ENCODE data around the gene ITPK1.

The ITPK1 gene

GRCh38 chr14:92906823-92907222 is 208.9 kb downstream of the ITPK1 start:
- no peak for DNase-seq

DNA sequence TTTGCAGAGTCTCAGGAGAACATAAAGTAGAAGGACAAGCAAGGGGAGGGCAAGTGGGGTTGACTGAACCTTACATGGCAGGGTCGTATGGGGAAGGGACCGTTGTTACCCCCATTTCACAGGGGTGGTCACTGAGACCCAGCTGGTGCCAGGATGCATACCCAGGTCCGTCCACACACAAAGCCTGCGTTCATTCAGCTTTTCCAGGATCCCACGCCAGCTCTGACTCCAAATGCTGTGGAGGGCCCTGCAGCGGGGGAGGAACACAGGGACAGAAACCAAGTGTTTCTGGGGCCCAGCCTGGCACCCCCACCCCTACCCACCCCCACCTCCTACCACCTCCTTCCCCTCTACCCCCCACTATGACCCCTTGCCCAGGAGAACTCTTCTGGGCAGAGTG is 209.3 kb downstream of the ITPK1 start:
- no peak for DNase-seq

DNA sequence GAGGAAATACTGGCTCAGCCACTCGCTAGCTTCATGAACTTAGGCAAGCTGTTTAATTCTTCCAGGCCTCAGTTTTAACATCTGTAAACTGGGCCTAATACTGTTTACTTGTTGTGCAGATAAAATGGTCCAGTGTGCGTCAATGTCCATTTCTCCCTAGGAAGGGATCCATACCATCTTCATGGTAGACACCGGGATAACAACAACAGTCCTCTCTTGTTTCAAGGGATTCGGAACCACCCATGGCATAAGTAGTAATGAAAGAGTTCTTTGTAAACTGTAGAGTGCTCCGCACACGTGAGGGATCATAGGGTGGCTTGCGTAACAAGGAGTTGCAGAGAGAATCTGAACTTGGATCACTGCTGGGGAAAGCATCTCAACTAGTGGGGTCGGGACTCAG is 210.1 kb downstream of the ITPK1 start:
- DNase-seq = no peak

DNA sequence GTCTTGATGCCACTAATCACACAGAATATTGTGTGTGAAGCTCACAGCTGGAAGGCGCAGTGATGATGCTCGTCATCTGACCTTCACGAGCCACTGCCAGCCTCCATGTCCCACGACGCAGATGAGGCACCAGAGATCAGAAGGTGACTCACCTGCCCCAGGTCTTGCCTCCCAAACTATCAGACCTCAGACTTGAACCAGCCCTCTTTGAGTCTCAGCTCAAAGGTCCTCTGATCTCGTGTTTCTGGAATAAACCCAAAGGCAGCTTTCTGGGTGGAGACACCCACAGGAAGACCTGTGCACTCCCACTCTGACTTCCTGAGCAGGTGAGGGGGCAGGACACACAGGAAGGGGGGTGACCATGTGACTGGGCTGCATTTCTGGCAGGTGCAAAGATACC is 212.4 kb downstream of the ITPK1 start:
- DNase-seq = no peak

DNA sequence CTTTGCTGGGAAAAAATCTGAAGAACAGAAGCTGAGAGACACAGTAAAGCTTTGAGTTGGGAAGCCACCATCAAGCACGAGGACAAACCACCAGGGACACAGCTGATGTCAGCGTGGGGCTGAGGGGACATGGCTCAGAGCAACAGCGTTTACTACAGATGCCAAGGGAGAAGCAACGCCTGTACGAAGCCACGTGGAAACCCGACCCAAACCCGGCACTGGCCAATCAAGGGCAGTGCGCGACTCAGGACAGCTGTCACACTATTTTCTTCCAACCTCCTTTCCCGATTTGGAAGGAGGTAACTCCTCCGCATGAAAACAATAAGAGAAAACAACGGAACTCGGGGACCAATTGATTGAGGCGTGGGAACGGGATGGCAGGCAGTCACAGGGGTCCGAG is 213.0 kb downstream of the ITPK1 start:
- no peak for DNase-seq

GRCh38 chr14:92902191-92902590 is 213.5 kb downstream of the ITPK1 start:
- DNase-seq = no peak

- no peak for DNase-seq
These were observed 215.1 kb downstream of the ITPK1 start for GRCh38 chr14:92900660-92901059.

- no peak for DNase-seq
These were observed 217.1 kb downstream of the ITPK1 start for GRCh38 chr14:92898566-92899131.

DNA sequence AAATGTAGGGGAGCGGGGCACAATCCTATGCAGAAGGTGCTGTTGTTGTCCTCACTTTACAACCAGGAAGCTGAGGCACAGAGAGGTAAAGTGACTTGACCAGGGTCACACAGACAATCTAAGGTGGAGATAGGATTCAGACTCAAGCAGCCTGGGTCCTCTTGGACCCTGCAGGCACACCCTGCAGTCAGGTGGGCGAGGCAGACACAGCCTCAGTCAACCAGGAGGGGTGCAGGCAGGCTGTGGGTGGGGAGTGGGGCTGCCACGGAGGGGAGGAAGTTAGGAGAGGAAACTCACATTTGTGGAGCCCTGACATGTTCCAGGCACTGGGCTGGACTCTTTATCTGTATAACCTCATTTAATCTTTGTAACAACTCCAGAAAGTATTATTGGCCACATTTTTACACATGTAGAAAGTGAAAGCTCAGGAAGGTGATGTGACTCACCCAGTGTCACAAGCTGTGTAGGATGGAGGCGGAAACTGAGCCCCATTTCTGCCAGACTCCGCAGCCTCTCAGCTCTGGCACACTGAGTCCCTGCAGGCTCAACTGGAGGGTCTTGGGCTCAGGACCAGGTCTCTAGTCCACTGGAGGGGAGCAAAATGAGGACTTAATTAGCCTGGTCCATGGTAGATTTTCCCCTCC is 217.7 kb downstream of the ITPK1 start:
- DNase-seq = no peak

GRCh38 chr14:92895352-92895878 is 220.3 kb downstream of the ITPK1 start:
- no peak for DNase-seq

DNA sequence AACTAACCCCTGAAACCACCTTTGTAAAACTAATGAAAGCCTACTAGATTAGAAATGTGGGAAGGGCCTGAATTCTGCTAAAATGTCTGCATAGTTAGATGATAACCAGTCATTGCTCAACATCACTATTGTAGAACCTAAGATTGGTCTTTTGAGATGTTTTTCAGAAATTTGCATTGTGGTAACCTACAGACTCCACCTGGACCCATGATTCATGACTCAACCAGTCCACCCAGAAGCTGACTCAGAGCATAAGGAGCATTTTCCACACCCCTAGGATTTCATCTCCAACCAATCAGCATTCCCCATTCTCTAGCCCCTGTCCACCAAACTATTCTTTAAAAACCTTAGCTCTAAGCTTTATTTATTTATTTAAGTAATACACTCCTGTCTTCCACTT is 223.1 kb downstream of the ITPK1 start:
- DNase-seq = no peak

DNA sequence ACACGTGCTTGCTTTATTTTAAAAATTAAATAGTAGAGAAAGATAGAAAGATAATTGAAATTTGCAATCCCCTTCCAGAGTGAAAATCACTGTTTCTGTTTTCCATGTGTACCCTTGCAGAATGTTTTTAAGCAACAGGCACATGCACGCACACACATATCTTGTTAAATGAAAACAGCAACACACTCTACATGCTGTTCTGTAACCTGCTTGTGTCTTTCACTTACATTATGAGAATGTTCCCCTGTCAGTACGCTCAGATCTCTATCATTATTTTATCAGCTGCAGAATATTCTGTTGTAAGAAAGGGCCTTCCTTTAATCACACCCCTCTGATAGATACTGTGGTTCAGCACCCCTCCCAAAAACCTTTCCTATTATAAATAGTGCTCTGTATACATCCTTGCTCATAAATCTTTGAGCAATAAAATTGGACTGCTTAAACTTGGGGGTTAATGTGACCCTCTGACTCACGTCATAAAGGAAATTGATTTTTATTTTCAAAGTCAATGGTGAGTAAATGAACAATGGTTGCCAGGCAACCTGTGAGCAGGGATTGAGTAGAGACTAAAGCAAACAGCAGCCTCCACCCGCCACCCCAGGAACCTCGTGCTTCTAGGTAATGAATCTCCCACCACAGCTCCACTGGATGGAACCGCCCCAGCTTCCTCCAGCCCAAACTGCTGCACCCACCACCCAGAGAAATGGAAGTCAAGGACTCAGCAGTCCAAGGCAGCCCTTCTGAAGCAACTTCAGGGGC is 224.7 kb downstream of the ITPK1 start:
- DNase-seq = no peak

DNA sequence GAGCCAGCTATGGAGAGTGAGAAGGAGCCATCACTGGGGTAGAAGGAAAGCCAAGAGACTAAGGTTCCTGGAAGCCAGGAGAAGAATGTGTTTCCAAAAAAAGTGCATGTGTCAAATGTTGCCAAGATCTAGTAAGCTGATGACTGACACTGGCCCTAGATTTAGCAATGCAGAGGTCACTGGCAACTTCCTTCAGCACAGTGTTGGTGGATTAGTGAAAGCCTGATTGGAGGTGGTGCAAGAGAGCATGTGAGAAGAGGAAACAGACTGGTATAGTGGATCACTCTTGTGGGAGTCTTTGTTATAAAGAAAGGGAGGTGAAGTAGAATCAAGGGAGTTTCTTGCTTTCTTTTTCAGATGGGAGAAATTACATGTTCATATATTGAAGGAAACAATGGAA is 226.8 kb downstream of the ITPK1 start:
- DNase-seq = no peak

DNA sequence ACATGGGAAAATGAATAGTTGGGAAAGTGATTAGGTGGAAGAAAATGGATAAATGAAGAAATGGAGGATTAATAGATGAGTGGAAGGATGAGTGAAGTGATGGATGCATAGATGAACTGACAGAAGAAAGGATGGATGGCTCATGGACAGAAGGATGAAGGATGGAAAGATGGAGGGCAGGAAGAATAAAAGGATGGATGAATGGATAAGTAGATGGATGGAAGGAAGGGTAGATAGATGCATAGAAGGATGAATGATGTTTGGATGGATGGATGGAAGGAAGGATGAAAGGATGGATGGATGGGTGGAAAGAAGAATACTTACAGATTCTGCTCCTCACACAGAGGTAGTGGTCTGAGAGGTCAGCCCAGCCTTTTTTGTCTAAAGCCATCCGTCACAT is 228.6 kb downstream of the ITPK1 start:
- DNase-seq = no peak

Measured in fibroblast of upper back skin (primary cell).